ENCODE measurements around the gene KLHL35.

KLHL35 gene, protein sequence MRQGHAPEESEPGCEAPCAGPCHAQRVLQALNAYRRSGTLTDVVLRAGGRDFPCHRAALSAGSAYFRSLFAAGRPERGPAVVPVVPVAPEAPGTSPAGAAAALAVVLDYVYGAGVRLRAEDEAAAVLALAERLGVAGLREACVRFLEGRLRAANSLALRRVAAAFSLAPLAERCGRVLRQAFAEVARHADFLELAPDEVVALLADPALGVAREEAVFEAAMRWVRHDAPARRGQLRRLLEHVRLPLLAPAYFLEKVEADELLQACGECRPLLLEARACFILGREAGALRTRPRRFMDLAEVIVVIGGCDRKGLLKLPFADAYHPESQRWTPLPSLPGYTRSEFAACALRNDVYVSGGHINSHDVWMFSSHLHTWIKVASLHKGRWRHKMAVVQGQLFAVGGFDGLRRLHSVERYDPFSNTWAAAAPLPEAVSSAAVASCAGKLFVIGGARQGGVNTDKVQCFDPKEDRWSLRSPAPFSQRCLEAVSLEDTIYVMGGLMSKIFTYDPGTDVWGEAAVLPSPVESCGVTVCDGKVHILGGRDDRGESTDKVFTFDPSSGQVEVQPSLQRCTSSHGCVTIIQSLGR

GRCh38 chr11:75432911-75433321, at the start of gene KLHL35:
Gene KLHL35 (minus strand): TSS chr11:75433203. CDS start chr11:75430629, 2,574 bp downstream.
- Mint-ChIP-seq H3K27ac (no peak within 1 kb of the TSS), H3K36me3 (ENCODE audit: low read depth) (peaks cover 9% of the 10 kb centered on the region), H3K4me1 (ENCODE audit: low read depth) (peaks cover 23% of the 10 kb centered on the region), H3K9me3 (peaks cover 3% of the 10 kb centered on the region), H3K4me3 (no peak within 1 kb of the TSS), H3K27me3 (ENCODE audit: low read depth) (peaks cover 49% of the 10 kb centered on the region)
- DNase-seq (ENCODE audit: low spot score), result no peak

DNA sequence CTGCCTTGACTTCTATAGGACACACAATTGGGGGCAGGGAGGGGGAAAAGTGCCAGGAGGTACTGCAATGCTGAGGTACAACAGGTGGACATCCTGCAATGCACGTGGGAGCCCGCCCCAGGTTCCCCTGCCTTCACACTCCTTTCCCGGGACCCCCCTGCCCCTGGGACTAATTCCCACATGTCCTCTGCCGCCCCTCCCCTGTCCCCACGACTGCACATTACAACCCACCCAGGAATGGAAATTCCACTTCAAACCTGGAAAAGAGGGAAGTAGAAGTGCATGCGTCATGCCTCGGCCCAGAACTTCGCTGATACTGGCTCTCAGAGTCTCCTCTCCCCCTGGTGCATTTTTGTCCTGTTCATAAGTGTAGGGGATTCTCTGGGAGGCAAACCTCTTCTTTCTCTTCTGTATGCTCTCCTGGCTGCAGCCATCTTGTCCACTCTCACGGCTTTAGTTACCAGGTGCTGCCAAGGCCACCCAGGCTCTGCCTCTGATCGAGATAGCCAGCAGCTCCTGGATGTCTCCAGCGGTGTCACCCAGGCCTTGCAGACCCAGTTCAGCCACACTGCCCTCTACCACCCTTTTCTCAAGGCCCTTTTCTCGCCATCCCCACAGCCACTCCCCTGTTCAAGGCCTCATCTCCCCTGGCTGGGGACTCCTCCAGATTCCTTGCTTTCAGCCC, 49.1 kb upstream of the KLHL35 start:
- no peak for DNase-seq (ENCODE audit: low spot score)
- H3K9me3 Mint-ChIP-seq, result no peaks in the 10 kb centered on the region
- peaks cover 2% of the 10 kb centered on the region for H3K4me1 Mint-ChIP-seq (ENCODE audit: low read depth)
- no peaks in the 10 kb centered on the region for H3K36me3 Mint-ChIP-seq (ENCODE audit: low read depth)
- no peaks in the 10 kb centered on the region for H3K27me3 Mint-ChIP-seq (ENCODE audit: low read depth)
- no peak overlapping the region for H3K4me3 Mint-ChIP-seq
- H3K27ac Mint-ChIP-seq, result no peak overlapping the region

- no peaks in the 10 kb centered on the region for H3K36me3 Mint-ChIP-seq (ENCODE audit: low read depth)
- no peak overlapping the region for H3K27ac Mint-ChIP-seq
- no peak overlapping the region for H3K4me3 Mint-ChIP-seq
- no peak for DNase-seq (ENCODE audit: low spot score)
- H3K9me3 Mint-ChIP-seq, result no peaks in the 10 kb centered on the region
- H3K27me3 Mint-ChIP-seq (ENCODE audit: low read depth), result no peaks in the 10 kb centered on the region
- H3K4me1 Mint-ChIP-seq (ENCODE audit: low read depth), result peaks cover 2% of the 10 kb centered on the region
Measured at GRCh38 chr11:75481223-75481921, 48.4 kb upstream of the KLHL35 start.

DNA sequence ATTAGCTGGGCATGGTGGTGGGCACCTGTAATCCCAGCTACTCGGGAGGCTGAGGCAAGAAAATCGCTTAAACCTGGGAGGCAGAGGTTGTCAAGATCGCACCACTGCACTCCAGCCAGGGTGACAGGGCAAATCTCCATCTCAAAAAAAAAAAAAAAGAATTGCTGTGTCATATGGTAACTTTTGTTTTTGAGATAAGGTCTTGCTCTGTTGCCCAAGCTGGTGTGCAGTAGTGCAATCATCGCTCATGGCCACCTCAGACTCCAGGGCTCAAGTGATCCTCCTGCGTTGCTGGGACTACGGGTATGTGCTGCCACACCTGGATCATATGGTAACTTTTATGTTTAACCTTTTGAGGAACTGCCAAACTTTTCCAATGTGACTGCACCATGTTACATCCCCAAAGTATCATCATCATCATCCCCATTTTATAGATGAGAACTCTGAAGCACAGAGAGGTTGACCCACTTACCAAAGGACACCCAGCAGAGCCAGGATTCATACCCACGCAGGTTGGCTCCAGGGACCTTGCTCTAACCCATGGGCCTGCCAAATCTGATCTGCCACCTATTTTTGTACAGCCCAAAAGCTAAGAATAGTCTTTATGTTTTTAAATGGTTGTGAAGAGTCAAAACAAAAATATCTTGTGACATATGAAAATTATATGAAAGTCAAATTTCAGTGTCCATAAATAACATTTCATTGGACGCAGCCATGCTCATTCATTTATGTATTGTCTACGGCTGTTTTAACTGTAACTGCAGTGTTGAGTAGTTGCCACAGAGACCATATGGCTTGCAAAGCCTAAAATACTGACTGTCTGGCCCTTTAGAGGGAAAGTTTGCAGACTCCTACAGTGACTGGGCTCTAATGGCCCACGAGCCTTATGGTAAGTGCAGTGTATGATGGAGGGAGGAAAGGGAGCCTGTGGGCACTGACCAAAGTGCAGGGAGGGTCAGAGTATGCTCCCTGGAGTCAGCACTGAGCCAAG, 47.5 kb upstream of the KLHL35 start:
- Mint-ChIP-seq H3K27ac (no peak overlapping the region), H3K4me1 (ENCODE audit: low read depth) (peaks cover 9% of the 10 kb centered on the region), H3K9me3 (no peaks in the 10 kb centered on the region), H3K4me3 (no peak overlapping the region), H3K27me3 (ENCODE audit: low read depth) (no peaks in the 10 kb centered on the region), H3K36me3 (ENCODE audit: low read depth) (no peaks in the 10 kb centered on the region)
- no peak for DNase-seq (ENCODE audit: low spot score)

GRCh38 chr11:75479597-75480145, 46.7 kb upstream of the KLHL35 start:
- no peak overlapping the region for H3K4me3 Mint-ChIP-seq
- H3K4me1 Mint-ChIP-seq (ENCODE audit: low read depth), result peaks cover 17% of the 10 kb centered on the region
- H3K9me3 Mint-ChIP-seq, result no peaks in the 10 kb centered on the region
- no peak for DNase-seq (ENCODE audit: low spot score)
- no peak overlapping the region for H3K27ac Mint-ChIP-seq
- no peaks in the 10 kb centered on the region for H3K27me3 Mint-ChIP-seq (ENCODE audit: low read depth)
- H3K36me3 Mint-ChIP-seq (ENCODE audit: low read depth), result no peaks in the 10 kb centered on the region

- no peak overlapping the region for H3K27ac Mint-ChIP-seq
- no peaks in the 10 kb centered on the region for H3K36me3 Mint-ChIP-seq (ENCODE audit: low read depth)
- peaks cover 17% of the 10 kb centered on the region for H3K4me1 Mint-ChIP-seq (ENCODE audit: low read depth)
- H3K4me3 Mint-ChIP-seq, result no peak overlapping the region
- no peaks in the 10 kb centered on the region for H3K9me3 Mint-ChIP-seq
- H3K27me3 Mint-ChIP-seq (ENCODE audit: low read depth), result no peaks in the 10 kb centered on the region
- no peak for DNase-seq (ENCODE audit: low spot score)
Measured at GRCh38 chr11:75478783-75479596, 46.0 kb upstream of the KLHL35 start.

DNA sequence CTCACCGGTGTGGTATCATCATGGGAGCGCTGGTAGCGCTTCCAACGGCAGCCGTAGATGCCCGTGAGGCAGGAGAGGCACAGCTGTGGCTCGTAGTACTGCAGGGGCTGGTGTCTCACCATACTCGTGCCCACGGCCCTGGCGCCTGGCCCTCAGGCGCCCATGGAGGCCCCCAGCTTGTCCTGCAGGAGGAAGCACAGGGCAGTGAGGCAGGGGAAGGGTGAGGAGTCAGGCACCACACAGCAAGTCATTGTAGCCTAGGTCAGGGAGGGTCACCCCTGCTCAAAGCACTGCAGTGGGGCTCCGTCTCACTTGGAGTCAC, 44.6 kb upstream of the KLHL35 start:
- Mint-ChIP-seq H3K27me3 (ENCODE audit: low read depth) (no peaks in the 10 kb centered on the region), H3K27ac (no peak overlapping the region), H3K9me3 (no peaks in the 10 kb centered on the region), H3K4me1 (ENCODE audit: low read depth) (peaks cover 17% of the 10 kb centered on the region), H3K4me3 (no peak overlapping the region), H3K36me3 (ENCODE audit: low read depth) (no peaks in the 10 kb centered on the region)
- DNase-seq (ENCODE audit: low spot score), result no peak

GRCh38 chr11:75476739-75477613, 44.0 kb upstream of the KLHL35 start:
- Mint-ChIP-seq H3K9me3 (no peaks in the 10 kb centered on the region), H3K4me3 (no peak overlapping the region), H3K36me3 (ENCODE audit: low read depth) (no peaks in the 10 kb centered on the region), H3K27ac (peak overlapping the region; percentile 70), H3K4me1 (ENCODE audit: low read depth) (peaks cover 17% of the 10 kb centered on the region), H3K27me3 (ENCODE audit: low read depth) (no peaks in the 10 kb centered on the region)
- no peak for DNase-seq (ENCODE audit: low spot score)

- peak overlapping the region; percentile 78 for H3K4me3 Mint-ChIP-seq
- peak overlapping the region; percentile 93 for H3K27ac Mint-ChIP-seq
Measured at GRCh38 chr11:75475767-75476650, 43.0 kb upstream of the KLHL35 start.

DNA sequence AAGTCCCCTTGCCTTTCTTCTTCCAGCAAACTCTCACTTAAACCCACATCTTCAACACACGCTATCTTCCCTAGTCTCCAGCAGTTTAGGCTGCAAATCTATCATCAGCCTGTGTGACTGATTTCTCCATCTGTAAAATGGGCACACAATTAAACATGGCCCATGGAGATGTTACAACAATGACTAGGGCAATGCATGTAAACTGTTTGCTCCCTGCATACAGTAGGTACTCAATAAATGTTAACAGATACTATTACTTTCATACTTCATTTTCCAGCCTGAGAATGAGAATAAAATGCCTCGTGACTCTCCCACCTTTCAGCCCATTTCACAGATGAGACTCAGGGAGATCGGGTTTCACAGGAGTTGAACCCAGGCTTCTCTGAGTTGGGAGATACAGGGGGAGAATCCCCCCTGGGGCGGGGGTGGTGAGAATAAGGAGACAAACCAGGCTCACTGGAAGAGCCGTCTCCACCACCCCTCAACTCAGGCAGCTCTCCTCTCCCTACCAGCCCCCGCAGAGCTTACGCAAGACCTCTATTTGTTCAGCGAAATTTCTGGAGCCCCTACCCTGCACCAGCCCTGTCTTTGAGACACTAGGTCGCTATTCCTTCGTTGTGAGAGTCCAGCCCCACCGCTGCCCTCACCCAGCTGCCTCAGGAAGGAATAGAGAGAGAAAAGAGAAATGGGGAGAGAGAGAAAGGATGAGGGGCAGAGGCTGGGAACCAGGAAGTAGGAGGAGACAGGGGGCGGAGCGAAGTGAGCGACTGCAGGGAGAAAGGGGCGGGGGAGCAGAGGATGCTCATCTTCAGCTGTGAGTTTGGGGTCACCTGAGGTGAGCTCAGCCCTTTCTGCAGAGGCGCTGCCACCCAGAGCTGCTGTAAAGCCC, 42.1 kb upstream of the KLHL35 start:
- no peaks in the 10 kb centered on the region for H3K9me3 Mint-ChIP-seq
- peaks cover 17% of the 10 kb centered on the region for H3K4me1 Mint-ChIP-seq (ENCODE audit: low read depth)
- peak overlapping the region; percentile 78 for H3K4me3 Mint-ChIP-seq
- DNase-seq (ENCODE audit: low spot score), result peak; percentile 49
- H3K36me3 Mint-ChIP-seq (ENCODE audit: low read depth), result no peaks in the 10 kb centered on the region
- no peaks in the 10 kb centered on the region for H3K27me3 Mint-ChIP-seq (ENCODE audit: low read depth)
- peak overlapping the region; percentile 93 for H3K27ac Mint-ChIP-seq

More at GRCh38 chr11:75475767-75476650, 43.0 kb upstream of the KLHL35 start:
- no peaks in the 10 kb centered on the region for H3K36me3 Mint-ChIP-seq (ENCODE audit: low read depth)
- H3K9me3 Mint-ChIP-seq, result no peaks in the 10 kb centered on the region
- no peak for DNase-seq (ENCODE audit: low spot score)
- H3K27me3 Mint-ChIP-seq (ENCODE audit: low read depth), result no peaks in the 10 kb centered on the region
- peaks cover 17% of the 10 kb centered on the region for H3K4me1 Mint-ChIP-seq (ENCODE audit: low read depth)

Data from T-helper 2 cell treated with Interferon-gamma antibody and Interleukin-4, amounts not matched to agents 5 μg/mL and 100 μg/mL, for 36 hours (primary cell).